ENCODE measurements around the gene GVQW3.

The GVQW3 gene

DNA sequence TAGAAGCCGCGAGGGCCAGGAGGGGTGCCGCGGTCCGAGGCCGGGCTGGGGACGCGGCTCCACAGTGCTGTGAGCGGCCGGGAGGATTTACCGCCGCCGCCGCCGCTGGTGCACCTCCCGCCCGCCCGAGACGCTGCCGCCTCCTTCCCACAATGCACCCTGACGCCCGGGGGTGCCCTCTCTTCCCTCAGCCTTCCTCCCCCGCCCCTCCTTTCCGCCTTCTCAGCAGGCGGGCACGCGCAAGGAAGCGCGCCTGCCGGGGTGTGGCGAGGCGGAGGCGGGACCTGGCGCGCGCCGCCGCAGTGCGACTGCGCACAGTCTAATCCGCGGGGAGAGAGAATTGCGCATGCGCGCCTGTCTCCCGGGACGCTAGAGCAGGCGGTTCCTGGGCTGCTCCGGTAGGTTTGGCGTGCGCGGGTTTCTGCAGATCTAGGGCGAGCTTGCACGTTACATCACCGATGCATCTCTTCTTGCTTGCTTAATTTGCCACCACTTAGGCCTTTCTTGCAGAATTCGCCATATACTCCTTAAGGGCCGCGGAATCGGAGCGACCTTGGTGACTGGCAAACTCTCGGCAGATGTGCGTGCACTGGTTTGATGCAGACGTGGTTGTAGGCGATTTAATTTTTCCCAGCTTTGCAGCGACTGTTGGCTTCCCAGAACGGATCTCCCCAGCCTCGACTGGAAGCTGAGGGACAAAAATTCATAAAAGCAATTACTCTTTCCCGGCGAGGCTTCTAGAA, at the start of gene GVQW3, which contains the start of gene THAP12:
Gene GVQW3, plus strand, starts transcription at position 347 of the 743 bp plus-strand sequence. CDS start 506 bp downstream, outside the sequence.
Gene THAP12, minus strand, starts transcription at position 156 of the 743 bp plus-strand sequence. CDS start 296 bp downstream, outside the sequence.
- peak; percentile 97 for DNase-seq (ENCODE audit: insufficient read length, low spot score)
- peak; percentile 50 for FAIRE-seq
- TF ChIP-seq POLR2A (IDR thresholded peaks at IDR 0.05; ENCODE audit: low read depth, low read length) = peak; percentile 82

DNA sequence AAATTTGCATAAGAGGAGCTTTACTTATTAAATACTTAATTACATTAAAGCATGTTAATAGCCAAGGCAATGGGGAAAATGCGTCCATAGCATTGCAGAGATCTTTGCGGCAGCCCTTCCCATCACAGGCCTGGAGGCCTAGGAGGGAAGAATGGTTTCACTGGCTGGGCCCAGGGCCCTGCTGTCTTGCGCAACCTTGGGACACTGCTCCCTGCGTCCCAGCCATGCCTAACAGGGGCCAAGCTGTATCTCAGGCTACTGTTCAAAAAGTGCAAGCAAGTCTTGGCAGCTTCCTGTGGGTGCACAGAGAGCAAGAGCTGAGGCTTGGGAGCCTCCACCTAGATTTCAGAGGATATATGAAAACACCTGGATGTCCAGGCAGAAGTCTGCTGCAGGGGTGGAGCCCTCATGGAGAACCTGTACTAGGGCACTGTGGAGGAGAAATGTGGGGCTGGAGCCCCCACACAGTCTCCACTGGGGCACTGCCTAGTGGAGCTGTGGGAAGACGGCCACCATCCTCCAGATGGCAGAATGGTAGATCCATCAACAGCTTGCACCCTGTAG, 46.2 kb upstream of the GVQW3 start:
- no peak for DNase-seq (ENCODE audit: insufficient read length, low spot score)
- no peak for TF ChIP-seq POLR2A (IDR thresholded peaks at IDR 0.05; ENCODE audit: low read depth, low read length)
- FAIRE-seq = no peak

DNA sequence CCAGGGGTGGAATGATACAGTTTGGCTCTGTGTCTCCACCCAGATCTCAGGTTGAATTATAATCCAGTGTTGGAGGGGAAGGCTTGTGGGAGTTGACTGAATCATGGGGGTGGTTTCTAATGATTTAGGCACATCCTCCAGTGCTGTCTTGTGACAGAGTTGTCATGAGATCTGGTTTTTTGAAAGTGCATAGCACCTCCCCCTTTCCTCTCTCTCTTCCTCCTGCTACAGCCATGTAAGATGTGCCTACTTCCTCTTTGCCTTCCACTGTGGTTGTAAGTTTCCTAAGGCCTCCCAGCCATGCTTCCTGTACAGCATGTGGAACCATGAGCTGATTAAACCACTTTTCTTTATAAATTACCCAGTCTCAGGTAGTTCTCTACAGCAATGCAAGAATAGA, 45.3 kb upstream of the GVQW3 start:
- FAIRE-seq = no peak
- no peak for TF ChIP-seq POLR2A (IDR thresholded peaks at IDR 0.05; ENCODE audit: low read depth, low read length)
- no peak for DNase-seq (ENCODE audit: insufficient read length, low spot score)

DNA sequence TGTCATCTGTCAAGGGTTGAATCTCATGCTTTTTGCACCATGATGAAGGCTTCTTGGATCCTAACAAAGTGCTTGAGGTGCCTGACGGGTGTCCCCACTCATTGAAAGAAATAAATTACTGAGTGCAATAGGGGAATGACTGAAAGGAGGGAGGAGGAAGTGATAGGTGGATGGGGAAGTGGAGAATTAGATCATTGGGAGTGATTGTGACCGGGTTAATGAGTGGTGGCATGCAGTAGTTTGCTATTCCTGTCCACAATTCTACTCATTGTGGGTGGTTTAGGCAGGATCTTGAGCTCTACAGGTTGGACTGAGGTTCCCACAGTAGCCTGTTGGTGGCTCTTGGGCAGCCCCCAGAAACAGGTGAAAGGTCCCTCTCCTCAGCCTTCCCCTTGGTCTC, 44.5 kb upstream of the GVQW3 start:
- no peak for DNase-seq (ENCODE audit: insufficient read length, low spot score)
- no peak for FAIRE-seq

DNA sequence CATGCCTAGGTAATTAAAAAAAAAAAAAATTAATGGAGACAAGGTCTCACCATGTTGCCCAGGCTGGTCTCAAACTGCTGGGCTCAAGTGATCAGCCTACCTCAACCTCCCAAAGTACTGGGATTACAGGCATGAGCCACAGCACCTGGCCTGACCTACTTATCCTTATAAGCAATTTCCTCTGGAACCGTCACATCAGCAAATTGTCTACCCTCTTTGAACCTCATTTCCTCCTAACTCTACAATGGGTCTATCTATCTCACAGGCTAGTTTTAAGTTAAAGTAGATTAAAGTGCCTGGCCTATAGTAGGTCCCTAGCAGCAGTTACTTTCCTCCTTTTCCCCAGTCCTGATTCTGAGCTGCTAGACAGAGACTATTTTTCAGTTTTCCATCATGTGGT, 43.7 kb upstream of the GVQW3 start:
- no peak for TF ChIP-seq POLR2A (IDR thresholded peaks at IDR 0.05; ENCODE audit: low read depth, low read length)
- FAIRE-seq (no peak), DNase-seq (ENCODE audit: insufficient read length, low spot score) (no peak)

More for the DNA sequence above, 44.5 kb upstream of the GVQW3 start:
- no peak for TF ChIP-seq POLR2A (IDR thresholded peaks at IDR 0.05; ENCODE audit: low read depth, low read length)

DNA sequence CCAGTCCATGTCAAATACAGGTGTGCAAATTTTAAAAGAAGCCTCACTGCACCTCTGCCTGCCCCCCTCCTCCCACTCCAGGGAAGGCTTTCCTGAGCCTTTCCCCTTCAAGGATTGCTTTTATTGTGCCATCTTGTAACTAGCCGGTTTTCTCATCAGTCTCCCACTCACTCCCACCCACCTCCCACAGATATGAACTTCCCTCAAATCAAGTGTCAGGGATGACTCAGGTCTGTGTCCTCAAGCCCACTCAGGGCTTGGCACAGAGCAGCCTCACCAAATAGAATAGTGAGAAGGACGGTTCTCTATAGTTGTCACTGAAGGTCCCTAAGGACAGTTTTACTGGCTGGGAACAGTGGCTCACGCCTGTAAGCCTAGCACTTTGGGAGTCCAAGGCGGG, 43.2 kb upstream of the GVQW3 start:
- FAIRE-seq (no peak), DNase-seq (ENCODE audit: insufficient read length, low spot score) (no peak)

DNA sequence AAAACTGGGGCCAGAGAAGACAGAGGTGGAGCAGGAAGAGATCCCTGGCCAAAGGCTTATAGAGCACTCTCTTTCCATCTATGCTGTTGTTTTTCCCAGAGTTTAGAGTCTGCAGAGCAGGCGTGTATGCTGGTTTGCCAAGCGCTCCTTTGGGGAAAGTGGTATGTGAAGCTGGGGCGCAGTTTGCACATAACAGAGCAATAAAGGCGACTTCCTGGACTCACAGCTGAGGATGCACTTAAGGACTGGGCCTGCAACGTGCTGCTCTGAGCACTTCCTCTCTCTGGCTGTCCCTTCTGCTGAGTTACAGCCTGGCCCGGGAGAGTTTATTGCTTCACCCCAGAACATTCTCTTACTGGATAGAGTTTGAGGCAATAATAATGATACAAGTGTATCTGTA, 41.9 kb upstream of the GVQW3 start:
- no peak for DNase-seq (ENCODE audit: insufficient read length, low spot score)

More for the DNA sequence above, 43.2 kb upstream of the GVQW3 start:
- no peak for TF ChIP-seq POLR2A (IDR thresholded peaks at IDR 0.05; ENCODE audit: low read depth, low read length)

DNA sequence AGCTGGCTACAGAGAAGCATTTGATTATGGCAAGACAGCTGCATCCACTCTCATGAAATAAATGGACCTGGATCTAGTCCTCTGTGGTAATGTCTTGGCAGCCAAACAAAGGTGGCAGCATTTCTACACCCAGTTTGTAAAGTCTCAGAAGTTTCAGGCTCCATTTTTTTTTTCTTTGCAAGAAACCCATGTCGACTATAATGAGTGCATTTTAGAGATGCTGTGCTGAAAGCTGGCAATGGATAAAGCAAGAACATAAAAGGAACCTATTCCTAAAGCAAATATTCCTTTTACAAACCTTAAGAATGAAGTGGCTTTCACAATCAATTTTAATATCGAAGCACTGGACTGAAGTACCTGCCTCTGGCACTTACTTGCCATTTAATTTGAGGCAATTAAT, 33.7 kb upstream of the GVQW3 start:
- FAIRE-seq (no peak), DNase-seq (ENCODE audit: insufficient read length, low spot score) (no peak)
- TF ChIP-seq POLR2A (IDR thresholded peaks at IDR 0.05; ENCODE audit: low read depth, low read length) = no peak

More for the DNA sequence above, 41.9 kb upstream of the GVQW3 start:
- no peak for FAIRE-seq
- TF ChIP-seq POLR2A (IDR thresholded peaks at IDR 0.05; ENCODE audit: low read depth, low read length) = no peak

DNA sequence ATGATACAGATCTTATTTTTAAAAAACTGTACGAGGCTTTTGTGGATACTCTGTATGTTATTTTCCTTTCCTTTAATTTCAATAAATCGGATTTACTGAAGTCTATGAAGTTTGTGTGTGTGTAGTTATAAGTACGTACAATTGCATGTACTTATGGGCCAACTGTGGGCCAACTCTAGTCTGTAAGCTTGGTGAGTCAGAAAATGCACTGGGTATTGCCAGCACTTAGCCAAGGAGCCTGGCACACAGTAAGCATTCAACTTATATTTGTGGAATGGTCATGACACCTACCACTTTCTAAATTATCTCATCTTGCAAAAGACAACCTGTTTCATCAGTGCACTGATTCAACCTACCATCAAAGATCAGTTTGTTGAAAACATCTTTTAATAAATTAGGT, 32.8 kb upstream of the GVQW3 start:
- FAIRE-seq (no peak), DNase-seq (ENCODE audit: insufficient read length, low spot score) (no peak)
- TF ChIP-seq POLR2A (IDR thresholded peaks at IDR 0.05; ENCODE audit: low read depth, low read length) = no peak

DNA sequence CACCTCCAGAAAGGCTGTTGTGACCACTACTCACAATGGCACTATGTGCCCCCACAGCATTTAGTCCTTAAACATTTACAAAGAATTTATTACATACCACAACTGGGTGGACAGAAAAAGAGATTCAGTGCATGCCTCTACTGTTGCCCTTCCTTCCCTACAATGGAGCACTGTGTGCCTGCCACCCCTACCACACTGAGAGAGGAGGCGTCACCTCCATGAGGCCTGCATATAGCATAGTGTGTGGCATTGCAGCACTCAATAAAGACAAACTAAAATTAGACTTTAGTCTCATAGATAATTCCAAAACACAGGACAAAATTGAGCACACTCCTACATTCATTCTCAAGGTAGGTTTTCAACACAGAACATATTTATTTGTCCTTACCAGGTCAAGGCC, 26.0 kb upstream of the GVQW3 start:
- no peak for DNase-seq (ENCODE audit: insufficient read length, low spot score)
- TF ChIP-seq POLR2A (IDR thresholded peaks at IDR 0.05; ENCODE audit: low read depth, low read length) = no peak
- no peak for FAIRE-seq

DNA sequence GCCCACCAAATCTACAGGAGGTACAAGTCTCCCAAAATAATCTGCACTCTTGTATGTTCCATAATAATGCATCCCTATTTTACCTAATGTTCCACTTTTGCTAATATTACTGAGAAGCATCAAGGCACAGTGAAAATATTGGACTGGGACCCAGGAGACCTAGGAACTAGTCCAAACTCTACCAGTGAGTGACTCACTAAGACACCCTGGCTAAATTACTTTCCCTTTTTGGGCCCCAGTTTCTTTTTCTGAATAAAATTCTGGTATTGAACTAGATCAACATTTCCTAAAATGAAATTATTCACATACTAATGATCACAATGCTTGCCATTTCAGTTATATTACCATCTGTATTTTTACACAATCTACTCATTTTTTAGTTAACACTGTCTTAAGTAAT, 19.7 kb upstream of the GVQW3 start:
- TF ChIP-seq POLR2A (IDR thresholded peaks at IDR 0.05; ENCODE audit: low read depth, low read length) = no peak
- DNase-seq (ENCODE audit: insufficient read length, low spot score) (no peak), FAIRE-seq (peak; percentile 6)

DNA sequence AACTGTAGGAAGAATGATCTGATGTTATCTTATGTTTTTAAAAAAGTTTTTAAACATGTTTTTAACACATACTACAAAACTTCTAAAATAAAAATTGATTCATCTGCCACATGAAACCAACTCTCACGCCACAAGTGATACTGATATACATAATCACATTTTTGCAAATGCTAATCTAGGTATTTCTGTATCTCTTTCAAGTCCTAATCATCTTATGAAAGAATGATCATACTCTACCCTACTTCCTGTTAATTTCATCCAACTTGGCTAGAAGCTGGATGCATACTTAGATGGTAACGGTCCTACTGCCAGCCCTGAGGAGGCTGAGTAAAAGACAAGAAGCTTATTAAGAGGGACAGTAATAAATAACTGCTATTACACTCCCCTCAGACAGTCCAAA, 19.3 kb upstream of the GVQW3 start:
- DNase-seq (ENCODE audit: insufficient read length, low spot score) (no peak), FAIRE-seq (no peak)
- TF ChIP-seq POLR2A (IDR thresholded peaks at IDR 0.05; ENCODE audit: low read depth, low read length) = no peak

DNA sequence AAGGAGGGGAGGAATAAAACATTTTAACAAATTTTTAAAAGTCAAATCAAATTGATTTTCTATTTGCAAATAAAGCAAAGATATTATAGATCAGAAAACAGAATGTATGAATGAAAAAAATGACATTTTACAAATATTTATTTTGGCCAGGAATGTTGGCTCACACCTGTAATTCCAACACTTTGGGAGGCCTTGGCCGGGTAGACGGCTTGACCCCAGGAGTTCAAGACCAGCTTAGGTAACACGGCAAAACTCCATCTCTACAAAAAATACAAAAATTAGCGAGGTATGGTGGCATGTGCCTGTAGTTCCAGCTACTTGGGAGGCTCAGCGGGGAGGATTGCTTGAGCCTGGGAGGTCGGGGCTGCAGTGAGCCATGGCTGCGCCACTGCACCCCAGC, 18.4 kb upstream of the GVQW3 start:
- DNase-seq (ENCODE audit: insufficient read length, low spot score) (no peak), FAIRE-seq (no peak)
- no peak for TF ChIP-seq POLR2A (IDR thresholded peaks at IDR 0.05; ENCODE audit: low read depth, low read length)

DNA sequence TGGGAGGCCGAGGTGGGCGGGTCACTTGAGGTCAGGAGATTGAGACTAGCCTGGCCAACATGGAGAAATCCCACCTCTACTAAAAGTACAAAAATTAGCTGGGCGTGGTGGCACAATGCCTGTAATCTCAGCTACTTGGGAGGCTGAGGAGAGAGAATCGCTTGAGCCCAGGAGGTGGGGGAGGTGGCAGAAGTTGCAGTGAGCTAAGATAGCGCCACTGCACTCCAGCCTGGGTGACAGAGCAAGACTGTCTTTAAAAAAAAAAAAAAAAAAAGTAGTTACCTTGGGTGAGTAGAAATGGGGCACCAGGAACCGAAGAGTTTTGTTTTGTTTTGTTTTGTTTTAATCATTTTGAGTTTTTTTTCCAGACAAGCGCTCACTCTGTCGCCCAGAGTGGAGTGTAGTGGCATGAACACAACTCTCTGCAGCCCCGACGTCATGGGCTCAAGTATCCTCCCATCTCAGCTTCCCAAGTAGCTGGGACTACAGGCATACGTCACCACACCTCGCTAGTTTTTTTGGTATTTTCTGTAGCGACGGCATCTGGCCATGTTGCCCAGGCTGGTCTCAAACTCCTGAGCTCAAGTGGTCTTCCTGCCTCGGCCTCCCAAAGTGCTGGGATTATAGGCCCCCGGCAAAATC, 16.0 kb upstream of the GVQW3 start:
- TF ChIP-seq POLR2A (IDR thresholded peaks at IDR 0.05; ENCODE audit: low read depth, low read length) = no peak
- FAIRE-seq (no peak), DNase-seq (ENCODE audit: insufficient read length, low spot score) (no peak)

DNA sequence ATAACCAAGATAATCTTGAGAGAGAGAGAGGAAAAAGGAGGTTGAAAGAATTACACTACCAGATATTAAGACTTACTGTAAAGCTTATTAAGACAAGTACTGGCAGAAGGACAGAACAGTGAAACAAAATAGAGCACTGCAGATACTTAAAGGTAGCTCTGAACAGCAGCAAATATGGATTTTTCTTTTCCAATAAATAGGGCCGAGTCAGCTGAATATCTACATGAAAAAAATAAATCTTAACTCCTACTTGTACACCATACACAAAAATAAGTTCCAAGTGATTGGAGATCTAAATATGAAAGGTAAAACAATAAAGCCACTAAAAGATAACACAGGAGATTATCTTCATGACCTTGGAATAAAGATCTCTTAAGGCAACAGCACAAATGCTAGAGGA, 12.6 kb upstream of the GVQW3 start:
- DNase-seq (ENCODE audit: insufficient read length, low spot score) (no peak), FAIRE-seq (no peak)
- no peak for TF ChIP-seq POLR2A (IDR thresholded peaks at IDR 0.05; ENCODE audit: low read depth, low read length)
